ENCODE measurements around the gene PEAR1.

DNA sequence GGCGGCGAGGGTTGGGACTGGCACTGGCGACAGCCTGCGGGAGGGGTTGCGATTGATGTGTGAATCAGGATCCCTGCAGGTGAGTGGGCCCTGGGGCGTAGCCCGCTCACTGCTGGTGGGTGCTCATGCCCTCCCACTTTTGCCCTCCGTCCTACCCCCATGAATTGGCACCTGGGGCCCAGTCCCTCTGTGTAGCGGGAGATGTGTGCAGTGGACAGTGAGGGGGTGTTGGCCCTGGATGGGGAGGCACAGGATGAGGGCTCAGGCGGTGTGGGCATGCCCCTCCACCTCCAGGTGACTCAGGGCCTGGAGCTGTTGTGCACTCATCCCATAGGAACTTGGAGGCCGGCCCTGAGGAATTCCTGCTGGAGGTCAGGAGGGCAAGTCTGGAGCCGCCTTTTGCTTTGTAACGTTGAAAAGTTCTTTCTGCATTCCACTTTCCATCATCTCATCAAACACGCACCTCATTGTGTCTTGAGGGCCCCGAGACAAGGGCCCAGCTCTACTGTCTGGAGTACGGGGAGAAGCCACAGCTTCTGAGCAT lies 3.0 kb downstream of the PEAR1 start:
- TF ChIP-seq, protein P1, sequence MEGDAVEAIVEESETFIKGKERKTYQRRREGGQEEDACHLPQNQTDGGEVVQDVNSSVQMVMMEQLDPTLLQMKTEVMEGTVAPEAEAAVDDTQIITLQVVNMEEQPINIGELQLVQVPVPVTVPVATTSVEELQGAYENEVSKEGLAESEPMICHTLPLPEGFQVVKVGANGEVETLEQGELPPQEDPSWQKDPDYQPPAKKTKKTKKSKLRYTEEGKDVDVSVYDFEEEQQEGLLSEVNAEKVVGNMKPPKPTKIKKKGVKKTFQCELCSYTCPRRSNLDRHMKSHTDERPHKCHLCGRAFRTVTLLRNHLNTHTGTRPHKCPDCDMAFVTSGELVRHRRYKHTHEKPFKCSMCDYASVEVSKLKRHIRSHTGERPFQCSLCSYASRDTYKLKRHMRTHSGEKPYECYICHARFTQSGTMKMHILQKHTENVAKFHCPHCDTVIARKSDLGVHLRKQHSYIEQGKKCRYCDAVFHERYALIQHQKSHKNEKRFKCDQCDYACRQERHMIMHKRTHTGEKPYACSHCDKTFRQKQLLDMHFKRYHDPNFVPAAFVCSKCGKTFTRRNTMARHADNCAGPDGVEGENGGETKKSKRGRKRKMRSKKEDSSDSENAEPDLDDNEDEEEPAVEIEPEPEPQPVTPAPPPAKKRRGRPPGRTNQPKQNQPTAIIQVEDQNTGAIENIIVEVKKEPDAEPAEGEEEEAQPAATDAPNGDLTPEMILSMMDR (IDR thresholded peaks at IDR 0.05 in 4 of 5, conservative IDR thresholded peaks at IDR 0.05 in 1 of 5) = no peak
- TF ChIP-seq POLR2A (IDR thresholded peaks at IDR 0.05) = no peak
